K562 (cell line): ENCODE measurements around the gene PGP. TPM values are rescaled to one million over a fixed set of nuclear protein-coding genes. Genes with fewer than 3 reads are reported as not detected.

Experiments used
- CCNT2 ChIP-seq: IDR thresholded peaks from 2 replicates; pipeline ENCODE4 v1.6.1; 2011; ENCODE audit warnings: borderline replicate concordance, low read depth, mild to moderate bottlenecking, moderate library complexity, mixed read lengths, low read length; ENCODE audit not compliant: insufficient read length; ENCODE audit errors: extremely low read depth
- CHCHD3 ChIP-seq: fragments of 250-450 bp; sonication (Bioruptor Pico); IDR thresholded peaks from 2 replicates; pipeline ENCODE4 v2.1.2; 2022; ENCODE audit warnings: mild to moderate bottlenecking
- CREB1 ChIP-seq, 2 experiments: sonication (generic) in 1 of 2; formaldehyde crosslinking in 1 of 2; IDR thresholded peaks; 2 replicates each; pipeline versions ENCODE4 v1.6.1 to v1.8.0; 2012 to 2022; ENCODE audit warnings: inconsistent platforms in 1 of 2, mild to moderate bottlenecking in 1 of 2, missing genetic modification reagents in 1 of 2, moderate library complexity in 1 of 2
- MCM5 ChIP-seq: fragments of 450-650 bp; IDR thresholded peaks from 2 replicates; pipeline ENCODE4 v1.6.1; 2016; ENCODE audit warnings: low read depth
- MED1 ChIP-seq: sonication (generic); formaldehyde crosslinking; IDR thresholded peaks from 2 replicates; pipeline ENCODE4 v1.8.1; 2023; ENCODE audit warnings: missing genetic modification reagents, borderline replicate concordance
- SMARCC2 ChIP-seq: fragments of 450-650 bp; IDR thresholded peaks from 2 replicates; pipeline ENCODE4 v1.6.1; 2017; ENCODE audit warnings: antibody characterized with exemption, moderate library complexity, mild to moderate bottlenecking, low read depth
- SMARCE1 ChIP-seq: fragments of 450-650 bp; IDR thresholded peaks from 2 replicates; pipeline ENCODE4 v1.7.1; 2016; ENCODE audit warnings: mild to moderate bottlenecking
- SRSF7 ChIP-seq: fragments of 200-400 bp; formaldehyde crosslinking; optimal IDR thresholded peaks from 2 replicates; pipeline ENCODE3; 2017; ENCODE audit warnings: mild to moderate bottlenecking, low read depth, low read length
- TAF15 ChIP-seq: fragments of 200-400 bp; formaldehyde crosslinking; IDR thresholded peaks from 2 replicates; pipeline ENCODE4 v1.6.1; 2017; ENCODE audit warnings: mild to moderate bottlenecking, low read depth, low read length, moderate library complexity
- ZNF354B ChIP-seq: fragments of 250-450 bp; sonication (Bioruptor Pico); IDR thresholded peaks from 2 replicates; pipeline ENCODE4 v1.4.0; 2020
- polyA plus RNA-seq, 8 experiments: library from polyadenylated mRNA; depleted of rRNA in 4 of 8; stranded (reverse) in 5 of 8; unstranded in 3 of 8; fragments of >200 nt; fragmentation: Nextera tagmentation in 2 of 8; fragmentation: Illumina TruSeq in 1 of 8; extraction: Ambion mirVana in 2 of 8; extraction: Trizol in 1 of 8; gene quantifications; 2 replicates each; pipeline versions ENCODE4 v1.2.1 to v1.2.3, GENCODE V29; 2011 to 2014; ENCODE audit warnings: inconsistent platforms in 1 of 8, missing spikeins in 1 of 8
- total RNA-seq, 7 experiments: library from RNA; depleted of rRNA in 6 of 7; stranded (reverse); fragments of >200 nt in 6 of 7; fragmentation: Illumina TruSeq in 2 of 7; extraction: Trizol in 2 of 7; gene quantifications; 2 replicates each; pipeline versions ENCODE4 v1.2.1 to v1.2.3, GENCODE V29; 2011 to 2021; ENCODE audit warnings: low replicate concordance in 1 of 7
- TF ChIP-seq, protein P1 (sequence below): fragments of 200-800 bp; sonication (Bioruptor generic); IDR thresholded peaks from 2 replicates; pipeline ENCODE4 v1.6.1; 2017; ENCODE audit warnings: missing genetic modification characterization, missing compliant biosample characterization
- TF ChIP-seq, protein P2 (sequence below), 3 experiments: fragments of 200-800 bp in 1 of 3; sonication (Bioruptor generic) in 1 of 3; sonication (generic) in 1 of 3; formaldehyde crosslinking in 1 of 3; IDR thresholded peaks; 2 replicates each; pipeline versions ENCODE4 v1.6.1 to v1.8.0; 2016 to 2022; ENCODE audit warnings: mild to moderate bottlenecking in 2 of 3, missing compliant biosample characterization in 2 of 3, missing genetic modification characterization in 2 of 3, missing genetic modification reagents in 1 of 3
- TF ChIP-seq, protein P3 (sequence below): sonication (generic); formaldehyde crosslinking; IDR thresholded peaks from 2 replicates; pipeline ENCODE4 v1.8.0; 2022; ENCODE audit warnings: mild to moderate bottlenecking, missing genetic modification reagents
- TF ChIP-seq, protein P4 (sequence below): sonication (generic); IDR thresholded peaks from 2 replicates; pipeline ENCODE4 v1.6.1; 2016
- TF ChIP-seq, protein P5 (sequence below), 2 experiments: fragments of 450-650 bp in 1 of 2; IDR thresholded peaks; 2 replicates each; pipeline ENCODE4 v1.6.1; 2011 to 2017; ENCODE audit warnings: low read depth in 2 of 2, antibody characterized with exemption in 1 of 2, borderline replicate concordance in 1 of 2, low read length in 1 of 2, mild to moderate bottlenecking in 1 of 2, mixed read lengths in 1 of 2; ENCODE audit not compliant: control insufficient read depth in 1 of 2

Gene PGP
- total and polyA plus RNA-seq, 9 of the 15 experiments (the other 6 are each of a cell fraction or from before 2014, with no cell fraction given), result 1.1 to 57.6 (median 19.6) TPM

DNA sequence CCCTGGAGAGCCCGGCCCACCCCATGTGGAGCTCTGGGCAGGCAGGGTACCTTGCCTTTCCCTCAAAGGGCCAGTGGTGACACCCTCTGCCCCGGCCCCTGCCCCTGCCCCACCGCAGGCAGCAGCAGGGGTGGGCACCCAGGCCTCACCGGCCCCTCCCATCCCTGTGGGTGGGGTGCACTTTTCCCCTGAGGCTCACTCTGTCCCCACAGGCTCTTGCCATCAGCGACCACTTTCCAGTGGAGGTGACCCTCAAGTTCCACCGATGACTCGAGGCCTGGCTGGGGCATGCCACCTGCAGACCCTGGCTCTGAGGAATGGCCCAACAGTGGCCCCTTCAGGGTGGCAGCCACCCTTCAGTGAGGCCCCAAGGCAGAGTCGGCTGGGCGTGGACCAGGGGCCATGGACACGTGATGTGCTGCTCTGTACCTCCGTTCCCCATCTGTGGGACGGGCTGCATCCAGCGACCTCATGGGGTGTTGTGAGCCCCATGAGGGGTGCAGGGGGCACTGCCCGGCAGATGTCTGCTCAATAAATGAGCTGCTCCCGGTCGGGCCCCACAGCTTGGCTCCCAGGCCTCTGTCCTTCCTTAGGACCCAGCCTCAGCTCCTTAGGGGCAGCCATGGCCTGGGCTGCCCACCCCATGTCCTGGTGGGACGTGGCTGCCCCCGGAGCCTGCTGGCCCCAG, 23.7 kb upstream of the PGP start (continued):
- TF ChIP-seq, protein P1, sequence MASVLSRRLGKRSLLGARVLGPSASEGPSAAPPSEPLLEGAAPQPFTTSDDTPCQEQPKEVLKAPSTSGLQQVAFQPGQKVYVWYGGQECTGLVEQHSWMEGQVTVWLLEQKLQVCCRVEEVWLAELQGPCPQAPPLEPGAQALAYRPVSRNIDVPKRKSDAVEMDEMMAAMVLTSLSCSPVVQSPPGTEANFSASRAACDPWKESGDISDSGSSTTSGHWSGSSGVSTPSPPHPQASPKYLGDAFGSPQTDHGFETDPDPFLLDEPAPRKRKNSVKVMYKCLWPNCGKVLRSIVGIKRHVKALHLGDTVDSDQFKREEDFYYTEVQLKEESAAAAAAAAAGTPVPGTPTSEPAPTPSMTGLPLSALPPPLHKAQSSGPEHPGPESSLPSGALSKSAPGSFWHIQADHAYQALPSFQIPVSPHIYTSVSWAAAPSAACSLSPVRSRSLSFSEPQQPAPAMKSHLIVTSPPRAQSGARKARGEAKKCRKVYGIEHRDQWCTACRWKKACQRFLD, result no peak
- no peak for TF ChIP-seq CHCHD3 (CRISPR knock-in tag)
- TF ChIP-seq CCNT2, result peak; percentile 11
- TF ChIP-seq MED1, result no peak
- TF ChIP-seq, protein P2, sequence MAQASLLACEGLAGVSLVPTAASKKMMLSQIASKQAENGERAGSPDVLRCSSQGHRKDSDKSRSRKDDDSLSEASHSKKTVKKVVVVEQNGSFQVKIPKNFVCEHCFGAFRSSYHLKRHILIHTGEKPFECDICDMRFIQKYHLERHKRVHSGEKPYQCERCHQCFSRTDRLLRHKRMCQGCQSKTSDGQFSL (CRISPR knock-in tag; IDR thresholded peaks at IDR 0.05), result no peak
- TF ChIP-seq, protein P2 (tag; IDR thresholded peaks at IDR 0.05), result no peak
- no peak for TF ChIP-seq SMARCE1
- no peak for TF ChIP-seq MCM5
- TF ChIP-seq, protein P3, sequence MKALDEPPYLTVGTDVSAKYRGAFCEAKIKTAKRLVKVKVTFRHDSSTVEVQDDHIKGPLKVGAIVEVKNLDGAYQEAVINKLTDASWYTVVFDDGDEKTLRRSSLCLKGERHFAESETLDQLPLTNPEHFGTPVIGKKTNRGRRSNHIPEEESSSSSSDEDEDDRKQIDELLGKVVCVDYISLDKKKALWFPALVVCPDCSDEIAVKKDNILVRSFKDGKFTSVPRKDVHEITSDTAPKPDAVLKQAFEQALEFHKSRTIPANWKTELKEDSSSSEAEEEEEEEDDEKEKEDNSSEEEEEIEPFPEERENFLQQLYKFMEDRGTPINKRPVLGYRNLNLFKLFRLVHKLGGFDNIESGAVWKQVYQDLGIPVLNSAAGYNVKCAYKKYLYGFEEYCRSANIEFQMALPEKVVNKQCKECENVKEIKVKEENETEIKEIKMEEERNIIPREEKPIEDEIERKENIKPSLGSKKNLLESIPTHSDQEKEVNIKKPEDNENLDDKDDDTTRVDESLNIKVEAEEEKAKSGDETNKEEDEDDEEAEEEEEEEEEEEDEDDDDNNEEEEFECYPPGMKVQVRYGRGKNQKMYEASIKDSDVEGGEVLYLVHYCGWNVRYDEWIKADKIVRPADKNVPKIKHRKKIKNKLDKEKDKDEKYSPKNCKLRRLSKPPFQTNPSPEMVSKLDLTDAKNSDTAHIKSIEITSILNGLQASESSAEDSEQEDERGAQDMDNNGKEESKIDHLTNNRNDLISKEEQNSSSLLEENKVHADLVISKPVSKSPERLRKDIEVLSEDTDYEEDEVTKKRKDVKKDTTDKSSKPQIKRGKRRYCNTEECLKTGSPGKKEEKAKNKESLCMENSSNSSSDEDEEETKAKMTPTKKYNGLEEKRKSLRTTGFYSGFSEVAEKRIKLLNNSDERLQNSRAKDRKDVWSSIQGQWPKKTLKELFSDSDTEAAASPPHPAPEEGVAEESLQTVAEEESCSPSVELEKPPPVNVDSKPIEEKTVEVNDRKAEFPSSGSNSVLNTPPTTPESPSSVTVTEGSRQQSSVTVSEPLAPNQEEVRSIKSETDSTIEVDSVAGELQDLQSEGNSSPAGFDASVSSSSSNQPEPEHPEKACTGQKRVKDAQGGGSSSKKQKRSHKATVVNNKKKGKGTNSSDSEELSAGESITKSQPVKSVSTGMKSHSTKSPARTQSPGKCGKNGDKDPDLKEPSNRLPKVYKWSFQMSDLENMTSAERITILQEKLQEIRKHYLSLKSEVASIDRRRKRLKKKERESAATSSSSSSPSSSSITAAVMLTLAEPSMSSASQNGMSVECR (CRISPR knock-in tag), result no peak
- TF ChIP-seq TAF15, result 0 out of 2 replicates have a peak, but pooled peaks have one; percentile 43
- no peak for TF ChIP-seq ZNF354B (CRISPR knock-in tag)
- TF ChIP-seq SRSF7, result no peak
- TF ChIP-seq SMARCC2, result no peak
- TF ChIP-seq, protein P4, sequence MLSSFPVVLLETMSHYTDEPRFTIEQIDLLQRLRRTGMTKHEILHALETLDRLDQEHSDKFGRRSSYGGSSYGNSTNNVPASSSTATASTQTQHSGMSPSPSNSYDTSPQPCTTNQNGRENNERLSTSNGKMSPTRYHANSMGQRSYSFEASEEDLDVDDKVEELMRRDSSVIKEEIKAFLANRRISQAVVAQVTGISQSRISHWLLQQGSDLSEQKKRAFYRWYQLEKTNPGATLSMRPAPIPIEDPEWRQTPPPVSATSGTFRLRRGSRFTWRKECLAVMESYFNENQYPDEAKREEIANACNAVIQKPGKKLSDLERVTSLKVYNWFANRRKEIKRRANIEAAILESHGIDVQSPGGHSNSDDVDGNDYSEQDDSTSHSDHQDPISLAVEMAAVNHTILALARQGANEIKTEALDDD, result no peak
- TF ChIP-seq CREB1 (IDR thresholded peaks at IDR 0.05), result no peak
- no peak for TF ChIP-seq CREB1 (CRISPR knock-in tag; IDR thresholded peaks at IDR 0.05)
- TF ChIP-seq, protein P5, sequence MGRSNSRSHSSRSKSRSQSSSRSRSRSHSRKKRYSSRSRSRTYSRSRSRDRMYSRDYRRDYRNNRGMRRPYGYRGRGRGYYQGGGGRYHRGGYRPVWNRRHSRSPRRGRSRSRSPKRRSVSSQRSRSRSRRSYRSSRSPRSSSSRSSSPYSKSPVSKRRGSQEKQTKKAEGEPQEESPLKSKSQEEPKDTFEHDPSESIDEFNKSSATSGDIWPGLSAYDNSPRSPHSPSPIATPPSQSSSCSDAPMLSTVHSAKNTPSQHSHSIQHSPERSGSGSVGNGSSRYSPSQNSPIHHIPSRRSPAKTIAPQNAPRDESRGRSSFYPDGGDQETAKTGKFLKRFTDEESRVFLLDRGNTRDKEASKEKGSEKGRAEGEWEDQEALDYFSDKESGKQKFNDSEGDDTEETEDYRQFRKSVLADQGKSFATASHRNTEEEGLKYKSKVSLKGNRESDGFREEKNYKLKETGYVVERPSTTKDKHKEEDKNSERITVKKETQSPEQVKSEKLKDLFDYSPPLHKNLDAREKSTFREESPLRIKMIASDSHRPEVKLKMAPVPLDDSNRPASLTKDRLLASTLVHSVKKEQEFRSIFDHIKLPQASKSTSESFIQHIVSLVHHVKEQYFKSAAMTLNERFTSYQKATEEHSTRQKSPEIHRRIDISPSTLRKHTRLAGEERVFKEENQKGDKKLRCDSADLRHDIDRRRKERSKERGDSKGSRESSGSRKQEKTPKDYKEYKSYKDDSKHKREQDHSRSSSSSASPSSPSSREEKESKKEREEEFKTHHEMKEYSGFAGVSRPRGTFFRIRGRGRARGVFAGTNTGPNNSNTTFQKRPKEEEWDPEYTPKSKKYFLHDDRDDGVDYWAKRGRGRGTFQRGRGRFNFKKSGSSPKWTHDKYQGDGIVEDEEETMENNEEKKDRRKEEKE (IDR thresholded peaks at IDR 0.05; ENCODE audit: borderline replicate concordance in 1 of 2, control insufficient read depth in 1 of 2, low read depth in 2 of 2, low read length in 1 of 2), result no peak
